GM12891 (cell line): Measurements from ENCODE around the gene MICOS13.

Experiments used
- PAX5 ChIP-seq: IDR thresholded peaks from 2 replicates; pipeline ENCODE4 v1.6.1; 2011; ENCODE audit warnings: low read length, moderate library complexity, mild to moderate bottlenecking; ENCODE audit not compliant: insufficient read depth, severe bottlenecking
- POLR2A ChIP-seq: IDR thresholded peaks from 2 replicates; pipeline ENCODE4 v1.6.1; 2011; ENCODE audit warnings: low read depth, low read length, control low read depth
- POLR2AphosphoS5 ChIP-seq: IDR thresholded peaks from 2 replicates; pipeline ENCODE4 v1.6.1; 2011; ENCODE audit warnings: low read depth, low read length, control low read depth
- POU2F2 ChIP-seq: IDR thresholded peaks from 2 replicates; pipeline ENCODE4 v1.6.1; 2011; ENCODE audit warnings: low read depth, mild to moderate bottlenecking, control low read depth, low read length, moderate library complexity
- SPI1 ChIP-seq: IDR thresholded peaks from 2 replicates; pipeline ENCODE4 v1.6.1; 2011; ENCODE audit warnings: low read depth, low read length, control low read depth
- TAF1 ChIP-seq: IDR thresholded peaks from 2 replicates; pipeline ENCODE4 v1.6.1; 2011; ENCODE audit warnings: low read depth, low read length, control low read depth

GRCh38 chr19:5679289-5680083, 830 bp downstream of the MICOS13 start:
- TF ChIP-seq POLR2AphosphoS5: no peak
- TF ChIP-seq POLR2A: no peak
- no peak for TF ChIP-seq TAF1
- TF ChIP-seq SPI1: no peak
- TF ChIP-seq POU2F2: no peak
- no peak for TF ChIP-seq PAX5
